IMR-90 (cell line): Measurements from ENCODE around the gene NT5DC1. TPM values are rescaled to one million over a fixed set of nuclear protein-coding genes. Genes with fewer than 3 reads are reported as not detected.

Source experiments
- ATAC-seq: fragments of 200-7000 bp; cut with Tn5 transposase; 2 replicates; pipeline ENCODE4 v1.9.1; 2020; ENCODE audit warnings: low read depth, mild to moderate bottlenecking, moderate library complexity
- BruUV-seq: library from RNA; stranded (reverse); fragments of 400-500 nt; replicated peaks from 2 replicates; lab custom pipeline; 2021; lab: Mats Ljungman, UMichigan
- CTCF ChIA-PET: fragments of 300-600 bp; formaldehyde crosslinking; extraction: SDS; loops from one replicate; lab custom pipeline; 2021; ENCODE audit warnings: antibody characterized with exemption; lab: Yijun Ruan, JAX
- POLR2A ChIA-PET: fragments of 300-600 bp; sonication (Branson Sonifier 250); formaldehyde crosslinking; loops from one replicate; lab custom pipeline; 2022; ENCODE audit warnings: antibody characterized with exemption; ENCODE audit not compliant: unreplicated experiment; lab: Charles Lee
- DNase-seq: peaks from one replicate; pipeline ENCODE4 v3.0.0; 2013
- H2AFZ ChIP-seq: replicated peaks from 2 replicates; pipeline ENCODE3; 2013; ENCODE audit warnings: low read length, mild to moderate bottlenecking; ENCODE audit not compliant: poor library complexity
- H2AK5ac ChIP-seq: 2 replicates; pipeline ENCODE4 v1.6.1; 2013; ENCODE audit warnings: low read depth, low read length, inconsistent platforms
- H2AK9ac ChIP-seq: replicated peaks from 2 replicates; pipeline ENCODE3; 2013; ENCODE audit warnings: mild to moderate bottlenecking, low read depth, low read length, moderate library complexity; ENCODE audit not compliant: poor library complexity
- H2BK120ac ChIP-seq: 2 replicates; pipeline ENCODE4 v1.6.1; 2013; ENCODE audit warnings: low read depth, low read length, inconsistent platforms
- H2BK15ac ChIP-seq: 3 replicates; pipeline ENCODE4 v1.6.1; 2013; ENCODE audit warnings: low read depth, low read length, inconsistent platforms
- H2BK20ac ChIP-seq: 2 replicates; pipeline ENCODE4 v1.6.1; 2013; ENCODE audit warnings: low read depth, mild to moderate bottlenecking, inconsistent platforms, low read length, moderate library complexity
- H2BK5ac ChIP-seq: 2 replicates; pipeline ENCODE4 v1.6.1; 2013; ENCODE audit warnings: mild to moderate bottlenecking, low read depth, low read length, inconsistent platforms; ENCODE audit not compliant: poor library complexity, severe bottlenecking
- H3K14ac ChIP-seq: replicated peaks from 2 replicates; pipeline ENCODE4 v1.6.1; 2013; ENCODE audit warnings: low read depth, low read length, inconsistent platforms
- H3K18ac ChIP-seq: 2 replicates; pipeline ENCODE4 v1.6.1; 2013; ENCODE audit warnings: low read depth, low read length, control low read depth
- H3K23ac ChIP-seq: 2 replicates; pipeline ENCODE4 v1.6.1; 2013; ENCODE audit warnings: low read depth, low read length, inconsistent platforms
- H3K27ac ChIP-seq: 2 replicates; pipeline ENCODE4 v1.5.1; 2013; ENCODE audit warnings: mild to moderate bottlenecking, control low read depth, low read length; ENCODE audit not compliant: insufficient read depth
- H3K27me3 ChIP-seq: 2 replicates; pipeline ENCODE4 v1.6.1; 2013; ENCODE audit warnings: low read length; ENCODE audit not compliant: control insufficient read depth, insufficient read depth
- H3K36me3 ChIP-seq: 2 replicates; pipeline ENCODE4 v1.6.1; 2013; ENCODE audit warnings: low read length, mixed read lengths; ENCODE audit not compliant: control insufficient read depth, insufficient read depth
- H3K4ac ChIP-seq: 2 replicates; pipeline ENCODE4 v1.6.1; 2013; ENCODE audit warnings: low read depth, low read length, inconsistent platforms
- H3K4me1 ChIP-seq: 2 replicates; pipeline ENCODE4 v1.6.1; 2013; ENCODE audit warnings: low read length, mixed read lengths; ENCODE audit not compliant: control insufficient read depth, insufficient read depth
- H3K4me2 ChIP-seq: 2 replicates; pipeline ENCODE4 v1.6.1; 2013; ENCODE audit warnings: low read depth, mild to moderate bottlenecking, control low read depth, low read length, moderate library complexity
- H3K4me3 ChIP-seq: 2 replicates; pipeline ENCODE4 v1.5.1; 2013; ENCODE audit warnings: low read depth, mild to moderate bottlenecking, control low read depth, low read length, moderate library complexity; ENCODE audit not compliant: insufficient read depth
- H3K56ac ChIP-seq: 2 replicates; pipeline ENCODE4 v1.6.1; 2013; ENCODE audit warnings: low read length, inconsistent platforms; ENCODE audit not compliant: insufficient read depth; ENCODE audit errors: extremely low read depth
- H3K79me1 ChIP-seq, 2 experiments: 2 replicates each; pipeline ENCODE4 v1.6.1; 2013; ENCODE audit warnings: low read length in 2 of 2, inconsistent platforms in 1 of 2, low read depth in 1 of 2
- H3K9ac ChIP-seq: 2 replicates; pipeline ENCODE4 v1.6.1; 2013; ENCODE audit warnings: low read depth, low read length, control low read depth
- H3K9me1 ChIP-seq: 2 replicates; pipeline ENCODE4 v1.6.1; 2013; ENCODE audit warnings: low read length, inconsistent platforms; ENCODE audit not compliant: insufficient read depth
- H3K9me3 ChIP-seq: 2 replicates; pipeline ENCODE4 v1.6.1; 2013; ENCODE audit warnings: low read length; ENCODE audit not compliant: control insufficient read depth, insufficient read depth
- H4K20me1 ChIP-seq: 2 replicates; pipeline ENCODE4 v1.6.1; 2013; ENCODE audit warnings: low read length, inconsistent platforms; ENCODE audit not compliant: insufficient read depth
- H4K5ac ChIP-seq: 2 replicates; pipeline ENCODE4 v1.6.1; 2013; ENCODE audit warnings: mild to moderate bottlenecking, low read depth, low read length, control low read depth
- H4K8ac ChIP-seq, 2 experiments: 2 replicates each; pipeline ENCODE4 v1.6.1; 2013; ENCODE audit warnings: low read depth in 2 of 2, low read length in 2 of 2, control low read depth in 1 of 2, inconsistent platforms in 1 of 2
- H4K91ac ChIP-seq: 2 replicates; pipeline ENCODE4 v1.6.1; 2013; ENCODE audit warnings: low read depth, low read length, inconsistent platforms; ENCODE audit not compliant: insufficient read depth
- BHLHE40 ChIP-seq: fragments of 150-350 bp; IDR thresholded peaks from 2 replicates; pipeline ENCODE4 v1.6.1; 2016; ENCODE audit warnings: mild to moderate bottlenecking, low read depth, low read length
- CEBPB ChIP-seq: IDR thresholded peaks from 2 replicates; pipeline ENCODE4 v1.6.1; 2012; ENCODE audit warnings: low read depth, low read length, improper control_type of control experiment
- ELK1 ChIP-seq: fragments of 150-350 bp; IDR thresholded peaks from 2 replicates; pipeline ENCODE4 v1.6.1; 2016; ENCODE audit warnings: low read depth, mild to moderate bottlenecking, low read length, moderate library complexity, borderline replicate concordance
- FOS ChIP-seq: fragments of 150-350 bp; IDR thresholded peaks from 2 replicates; pipeline ENCODE4 v1.6.1; 2016; ENCODE audit warnings: low read depth, low read length
- MAFK ChIP-seq: IDR thresholded peaks from 2 replicates; pipeline ENCODE4 v1.6.1; 2012; ENCODE audit warnings: low read depth, low read length, improper control_type of control experiment
- MAZ ChIP-seq: IDR thresholded peaks from 2 replicates; pipeline ENCODE4 v1.6.1; 2012; ENCODE audit warnings: low read depth, mild to moderate bottlenecking, low read length, improper control_type of control experiment, moderate library complexity, borderline replicate concordance
- NFE2L2 ChIP-seq: fragments of 150-350 bp; IDR thresholded peaks from 2 replicates; pipeline ENCODE4 v1.6.1; 2016; ENCODE audit warnings: low read depth, mild to moderate bottlenecking, low read length
- POLR2A ChIP-seq: IDR thresholded peaks from 2 replicates; pipeline ENCODE4 v1.6.1; 2012; ENCODE audit warnings: mild to moderate bottlenecking, low read depth, low read length
- RAD21 ChIP-seq: IDR thresholded peaks from 2 replicates; pipeline ENCODE4 v1.6.1; 2012; ENCODE audit warnings: low read length, improper control_type of control experiment
- RCOR1 ChIP-seq: IDR thresholded peaks from 2 replicates; pipeline ENCODE4 v1.6.1; 2012; ENCODE audit warnings: mild to moderate bottlenecking, low read length, improper control_type of control experiment; ENCODE audit not compliant: insufficient replicate concordance
- RFX5 ChIP-seq: IDR thresholded peaks from 2 replicates; pipeline ENCODE4 v1.8.0; 2012; ENCODE audit warnings: low read depth, mild to moderate bottlenecking, low read length, moderate library complexity
- WGBS, 2 experiments: methylation state at CpG; one replicate each; pipeline versions ENCODE4 v1.1.5 to v1.1.7; 2013; ENCODE audit warnings: missing lambda C conversion rate in 2 of 2; ENCODE audit not compliant: insufficient read length in 1 of 2; ENCODE audit errors: extremely low coverage in 2 of 2; 5-methylcytosine and 5-hydroxymethylcytosine counted together
- dilution Hi-C: fragments of 300-500 bp; cut with HindIII; formaldehyde crosslinking; loops from one replicate; pipeline ENCODE4 v1.14.3; 2018; ENCODE audit warnings: low sequenced_read_pairs; ENCODE audit not compliant: unreplicated experiment
- in situ Hi-C: fragments of 300-500 bp; cut with MboI; formaldehyde crosslinking; loops from 3 replicates; pipeline ENCODE4 v1.14.3; 2019; ENCODE audit warnings: low sequenced_read_pairs, inconsistent platforms, mixed read lengths
- intact Hi-C: fragments of 100-400 bp; cut with micrococcal nuclease; formaldehyde crosslinking; loops from 2 replicates; pipeline ENCODE4 v1.10.0; 2022
- polyA plus RNA-seq, 3 experiments: library from polyadenylated mRNA; depleted of rRNA; stranded (reverse); fragments of >200 nt; gene quantifications; 2 replicates each; pipeline ENCODE4 v1.2.3, GENCODE V29; 2012; ENCODE audit warnings: low replicate concordance in 1 of 3
- total RNA-seq: library from RNA; depleted of rRNA; stranded (reverse); fragments of >200 nt; gene quantifications from 2 replicates; pipeline ENCODE4 v1.2.3, GENCODE V29; 2012
- TF ChIP-seq, protein P1 (sequence below): conservative IDR thresholded peaks from 2 replicates; pipeline ENCODE4 v1.5.1; 2012; ENCODE audit warnings: mild to moderate bottlenecking, low read depth, low read length, improper control_type of control experiment
- TF ChIP-seq, protein P2 (sequence below): fragments of 150-350 bp; IDR thresholded peaks from 2 replicates; pipeline ENCODE4 v1.6.1; 2017; ENCODE audit warnings: mild to moderate bottlenecking, antibody characterized with exemption, low read length, low read depth

Gene NT5DC1
- total and polyA plus RNA-seq, 2 of the 4 experiments (the other 2 are of a cell fraction), result 11.7 to 16.8 TPM

GRCh38 chr6:116244284-116244683 lies 143.6 kb downstream of the NT5DC1 start:
- no TSS peak for BruUV-seq

More at GRCh38 chr6:116244284-116244683, 143.6 kb downstream of the NT5DC1 start:
- 100% methylated on average over 2 of the region's 4 CpGs; no CpG with 5 or more reads in 1 of the 2 experiments for WGBS, 2 experiments
- Histone ChIP-seq H4K5ac (no peak overlapping the region), H3K4me2 (no peak overlapping the region), H2BK20ac (no peak overlapping the region), H3K27me3 (no peaks in the 10 kb centered on the region), H3K27ac (no peak overlapping the region), H3K23ac (no peak overlapping the region), H3K4me1 (peaks cover 3% of the 10 kb centered on the region; the same call in 1 of the 2 replicates), H3K14ac (no peak overlapping the region), H3K4me3 (no peak overlapping the region), H3K9me1 (peaks cover 3% of the 10 kb centered on the region; the same call in 1 of the 2 replicates), H2BK15ac (peak overlapping the region; percentile 66; the same call in 1 of the 3 replicates), H3K9ac (no peak overlapping the region), H3K79me1 (peaks cover 3 to 19% of the 10 kb centered on the region in 2 experiments), H2BK5ac (no peak overlapping the region), H3K18ac (no peak overlapping the region), H4K91ac (no peak overlapping the region), H4K20me1 (no peaks in the 10 kb centered on the region), H3K4ac (no peak overlapping the region; the same call in 1 of the 2 replicates), H4K8ac (no peak overlapping the region), H2AK5ac (no peak overlapping the region), H3K36me3 (0 out of 2 replicates have a peak, but pooled peaks cover 3% of the 10 kb centered on the region), H3K56ac (no peak overlapping the region), H3K9me3 (no peaks in the 10 kb centered on the region), H2BK120ac (no peak overlapping the region), H2AK9ac (no peak overlapping the region), H2AFZ (no peak overlapping the region)
- ChIA-PET POLR2A (no interaction called here), CTCF (no interaction called here)
- intact Hi-C loops (no loop called here), dilution Hi-C loops (no loop called here), in situ Hi-C loops (no loop called here)
- TF ChIP-seq RAD21 (no peak), ELK1 (no peak), MAFK (no peak), CEBPB (no peak), FOS (no peak), NFE2L2 (no peak), BHLHE40 (no peak), RCOR1 (no peak), POLR2A (no peak), RFX5 (no peak), MAZ (no peak)
- TF ChIP-seq, protein P1, sequence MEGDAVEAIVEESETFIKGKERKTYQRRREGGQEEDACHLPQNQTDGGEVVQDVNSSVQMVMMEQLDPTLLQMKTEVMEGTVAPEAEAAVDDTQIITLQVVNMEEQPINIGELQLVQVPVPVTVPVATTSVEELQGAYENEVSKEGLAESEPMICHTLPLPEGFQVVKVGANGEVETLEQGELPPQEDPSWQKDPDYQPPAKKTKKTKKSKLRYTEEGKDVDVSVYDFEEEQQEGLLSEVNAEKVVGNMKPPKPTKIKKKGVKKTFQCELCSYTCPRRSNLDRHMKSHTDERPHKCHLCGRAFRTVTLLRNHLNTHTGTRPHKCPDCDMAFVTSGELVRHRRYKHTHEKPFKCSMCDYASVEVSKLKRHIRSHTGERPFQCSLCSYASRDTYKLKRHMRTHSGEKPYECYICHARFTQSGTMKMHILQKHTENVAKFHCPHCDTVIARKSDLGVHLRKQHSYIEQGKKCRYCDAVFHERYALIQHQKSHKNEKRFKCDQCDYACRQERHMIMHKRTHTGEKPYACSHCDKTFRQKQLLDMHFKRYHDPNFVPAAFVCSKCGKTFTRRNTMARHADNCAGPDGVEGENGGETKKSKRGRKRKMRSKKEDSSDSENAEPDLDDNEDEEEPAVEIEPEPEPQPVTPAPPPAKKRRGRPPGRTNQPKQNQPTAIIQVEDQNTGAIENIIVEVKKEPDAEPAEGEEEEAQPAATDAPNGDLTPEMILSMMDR, result no peak
- TF ChIP-seq, protein P2, sequence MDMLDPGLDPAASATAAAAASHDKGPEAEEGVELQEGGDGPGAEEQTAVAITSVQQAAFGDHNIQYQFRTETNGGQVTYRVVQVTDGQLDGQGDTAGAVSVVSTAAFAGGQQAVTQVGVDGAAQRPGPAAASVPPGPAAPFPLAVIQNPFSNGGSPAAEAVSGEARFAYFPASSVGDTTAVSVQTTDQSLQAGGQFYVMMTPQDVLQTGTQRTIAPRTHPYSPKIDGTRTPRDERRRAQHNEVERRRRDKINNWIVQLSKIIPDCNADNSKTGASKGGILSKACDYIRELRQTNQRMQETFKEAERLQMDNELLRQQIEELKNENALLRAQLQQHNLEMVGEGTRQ, result no peak
- DNase-seq (no peak), ATAC-seq (no peak)
